ENCODE results near the gene DRD4. TPM values are rescaled to one million over a fixed set of nuclear protein-coding genes. Genes with fewer than 3 reads are reported as not detected.

The DRD4 gene
- total RNA-seq, 1 donor, result 0.10 TPM

- Histone ChIP-seq H3K27me3 (ENCODE audit: insufficient read depth, low read length) (peaks cover 4% of the 10 kb centered on the region), H3K4me1 (ENCODE audit: insufficient read depth, low read length) (peaks cover 7% of the 10 kb centered on the region), H3K4me3 (ENCODE audit: low read length) (no peak overlapping the region), H3K9me3 (ENCODE audit: low read depth, low read length) (no peaks in the 10 kb centered on the region)
Observed at GRCh38 chr11:623999-624704, 12.9 kb upstream of the DRD4 start.

- peaks cover 10% of the 10 kb centered on the region for H3K4me1 ChIP-seq (ENCODE audit: insufficient read depth, low read length)
- no peaks in the 10 kb centered on the region for H3K9me3 ChIP-seq (ENCODE audit: low read depth, low read length)
- peaks cover 4% of the 10 kb centered on the region for H3K27me3 ChIP-seq (ENCODE audit: insufficient read depth, low read length)
- no peak within 1 kb of the TSS for H3K4me3 ChIP-seq (ENCODE audit: low read length)
Observed at GRCh38 chr11:624705-625635, 12.1 kb upstream of the DRD4 start, which contains the start of gene CDHR5. TSS of gene CDHR5 (minus strand) at chr11:624955. CDS start at chr11:624902, 53 bp downstream.

GRCh38 chr11:625636-626268, 11.3 kb upstream of the DRD4 start:
- Histone ChIP-seq H3K4me3 (ENCODE audit: low read length) (no peak overlapping the region), H3K4me1 (ENCODE audit: insufficient read depth, low read length) (peaks cover 10% of the 10 kb centered on the region), H3K27me3 (ENCODE audit: insufficient read depth, low read length) (peaks cover 4% of the 10 kb centered on the region), H3K9me3 (ENCODE audit: low read depth, low read length) (no peaks in the 10 kb centered on the region)

- H3K4me1 ChIP-seq (ENCODE audit: insufficient read depth, low read length), result peaks cover 10% of the 10 kb centered on the region
- H3K4me3 ChIP-seq (ENCODE audit: low read length), result no peak within 1 kb of the TSS
- peaks cover 4% of the 10 kb centered on the region for H3K27me3 ChIP-seq (ENCODE audit: insufficient read depth, low read length)
- no peaks in the 10 kb centered on the region for H3K9me3 ChIP-seq (ENCODE audit: low read depth, low read length)
Observed at GRCh38 chr11:626475-627307, 10.4 kb upstream of the DRD4 start, which contains the start of gene SCT. TSS of gene SCT (minus strand) at chr11:627181. CDS start at chr11:627143, 38 bp downstream.

GRCh38 chr11:627308-627576, 9.8 kb upstream of the DRD4 start:
- Histone ChIP-seq H3K4me3 (ENCODE audit: low read length) (no peak overlapping the region), H3K9me3 (ENCODE audit: low read depth, low read length) (no peaks in the 10 kb centered on the region), H3K27me3 (ENCODE audit: insufficient read depth, low read length) (peaks cover 4% of the 10 kb centered on the region), H3K4me1 (ENCODE audit: insufficient read depth, low read length) (peaks cover 10% of the 10 kb centered on the region)

GRCh38 chr11:628056-628455, 9.0 kb upstream of the DRD4 start:
- H3K9me3 ChIP-seq (ENCODE audit: low read depth, low read length), result no peaks in the 10 kb centered on the region
- H3K4me1 ChIP-seq (ENCODE audit: insufficient read depth, low read length), result peaks cover 10% of the 10 kb centered on the region
- H3K27me3 ChIP-seq (ENCODE audit: insufficient read depth, low read length), result peaks cover 4% of the 10 kb centered on the region
- no peak overlapping the region for H3K4me3 ChIP-seq (ENCODE audit: low read length)

- Histone ChIP-seq H3K27me3 (ENCODE audit: insufficient read depth, low read length) (peaks cover 4% of the 10 kb centered on the region), H3K4me1 (ENCODE audit: insufficient read depth, low read length) (peaks cover 10% of the 10 kb centered on the region), H3K4me3 (ENCODE audit: low read length) (no peak overlapping the region), H3K9me3 (ENCODE audit: low read depth, low read length) (no peaks in the 10 kb centered on the region)
Observed at GRCh38 chr11:629237-629583, 7.9 kb upstream of the DRD4 start.

- Histone ChIP-seq H3K27me3 (ENCODE audit: insufficient read depth, low read length) (peaks cover 4% of the 10 kb centered on the region), H3K4me1 (ENCODE audit: insufficient read depth, low read length) (peaks cover 10% of the 10 kb centered on the region), H3K9me3 (ENCODE audit: low read depth, low read length) (no peaks in the 10 kb centered on the region), H3K4me3 (ENCODE audit: low read length) (no peak overlapping the region)
Observed at GRCh38 chr11:630871-631270, 6.2 kb upstream of the DRD4 start.

GRCh38 chr11:635945-636510, 1.0 kb upstream of the DRD4 start:
- H3K4me3 ChIP-seq (ENCODE audit: low read length), result no peak overlapping the region
- H3K4me1 ChIP-seq (ENCODE audit: insufficient read depth, low read length), result peaks cover 9% of the 10 kb centered on the region
- H3K27me3 ChIP-seq (ENCODE audit: insufficient read depth, low read length), result peaks cover 24% of the 10 kb centered on the region
- no peaks in the 10 kb centered on the region for H3K9me3 ChIP-seq (ENCODE audit: low read depth, low read length)

- peaks cover 11% of the 10 kb centered on the region for H3K4me1 ChIP-seq (ENCODE audit: insufficient read depth, low read length)
- H3K9me3 ChIP-seq (ENCODE audit: low read depth, low read length), result no peaks in the 10 kb centered on the region
- H3K27me3 ChIP-seq (ENCODE audit: insufficient read depth, low read length), result peaks cover 24% of the 10 kb centered on the region
- no peak overlapping the region for H3K4me3 ChIP-seq (ENCODE audit: low read length)
Observed at GRCh38 chr11:637333-637592, 194 bp downstream of the DRD4 start.

- H3K27me3 ChIP-seq (ENCODE audit: insufficient read depth, low read length), result peaks cover 24% of the 10 kb centered on the region
- no peak overlapping the region for H3K4me3 ChIP-seq (ENCODE audit: low read length)
Observed at GRCh38 chr11:637593-638521, 788 bp downstream of the DRD4 start.

GRCh38 chr11:638631-639331, 1.7 kb downstream of the DRD4 start:
- H3K27me3 ChIP-seq (ENCODE audit: insufficient read depth, low read length), result peaks cover 24% of the 10 kb centered on the region
- H3K9me3 ChIP-seq (ENCODE audit: low read depth, low read length), result no peaks in the 10 kb centered on the region

More at GRCh38 chr11:637593-638521, 788 bp downstream of the DRD4 start:
- Histone ChIP-seq H3K9me3 (ENCODE audit: low read depth, low read length) (no peaks in the 10 kb centered on the region), H3K4me1 (ENCODE audit: insufficient read depth, low read length) (peaks cover 11% of the 10 kb centered on the region)

GRCh38 chr11:639332-639955, 2.4 kb downstream of the DRD4 start:
- Histone ChIP-seq H3K27me3 (ENCODE audit: insufficient read depth, low read length) (peaks cover 24% of the 10 kb centered on the region), H3K4me1 (ENCODE audit: insufficient read depth, low read length) (peaks cover 11% of the 10 kb centered on the region), H3K9me3 (ENCODE audit: low read depth, low read length) (no peaks in the 10 kb centered on the region), H3K4me3 (ENCODE audit: low read length) (no peak overlapping the region)

More at GRCh38 chr11:638631-639331, 1.7 kb downstream of the DRD4 start:
- Histone ChIP-seq H3K4me1 (ENCODE audit: insufficient read depth, low read length) (peaks cover 11% of the 10 kb centered on the region), H3K4me3 (ENCODE audit: low read length) (no peak overlapping the region)

Data from mononuclear cell (primary cell).